WTC11 (cell line): ENCODE measurements around the gene ADAMTS2. TPM values are rescaled to one million over a fixed set of nuclear protein-coding genes. Genes with fewer than 3 reads are reported as not detected.

Experiments
- ATAC-seq: fragments of 200-7000 bp; cut with Tn5 transposase; 2 replicates; pipeline ENCODE4 v1.10.0; 2021; ENCODE audit warnings: mild to moderate bottlenecking, moderate library complexity
- CTCF ChIA-PET: fragments of 300-600 bp; sonication (Branson Sonifier 250); formaldehyde crosslinking; loops from one replicate; lab custom pipeline; 2021; ENCODE audit warnings: antibody characterized with exemption; lab: Charles Lee
- POLR2A ChIA-PET: fragments of 350-600 bp; sonication (Branson Sonifier 250); formaldehyde crosslinking; loops from one replicate; lab custom pipeline; 2021; ENCODE audit warnings: antibody characterized with exemption; lab: Charles Lee
- DNase-seq: peaks from one replicate; pipeline ENCODE4 v3.0.0; 2021; ENCODE audit warnings: low spot score
- H3K27ac Mint-ChIP-seq: 2 replicates; pipeline ENCODE4 v1.8.0; 2021; ENCODE audit warnings: mixed read lengths
- H3K27me3 Mint-ChIP-seq: 2 replicates; pipeline ENCODE4 v1.8.0; 2021; ENCODE audit warnings: low read depth, mild to moderate bottlenecking, moderate library complexity, mixed read lengths
- H3K36me3 Mint-ChIP-seq: 2 replicates; pipeline ENCODE4 v1.8.0; 2021; ENCODE audit warnings: mixed read lengths
- H3K4me1 Mint-ChIP-seq: 2 replicates; pipeline ENCODE4 v1.8.0; 2022; ENCODE audit warnings: mixed read lengths
- H3K4me3 Mint-ChIP-seq: 2 replicates; pipeline ENCODE4 v1.8.0; 2021; ENCODE audit warnings: mild to moderate bottlenecking, moderate library complexity, mixed read lengths
- H3K9me3 Mint-ChIP-seq: 2 replicates; pipeline ENCODE4 v1.8.0; 2021; ENCODE audit warnings: mixed read lengths
- ATF2 ChIP-seq: sonication (generic); formaldehyde crosslinking; IDR thresholded peaks from 2 replicates; pipeline ENCODE4 v1.8.1; 2022; ENCODE audit warnings: low read depth, missing genetic modification reagents, borderline replicate concordance
- CBFB ChIP-seq: sonication (generic); formaldehyde crosslinking; IDR thresholded peaks from 2 replicates; pipeline ENCODE4 v1.8.1; 2022; ENCODE audit warnings: mild to moderate bottlenecking, low read depth, missing genetic modification reagents
- ESRRA ChIP-seq: sonication (generic); formaldehyde crosslinking; IDR thresholded peaks from 2 replicates; pipeline ENCODE4 v1.8.1; 2022; ENCODE audit warnings: mild to moderate bottlenecking, missing genetic modification reagents, borderline replicate concordance
- FOXJ3 ChIP-seq: sonication (generic); formaldehyde crosslinking; IDR thresholded peaks from 2 replicates; pipeline ENCODE4 v1.9.0; 2021; ENCODE audit warnings: missing genetic modification reagents, mild to moderate bottlenecking, borderline replicate concordance
- IRF2 ChIP-seq: sonication (generic); formaldehyde crosslinking; IDR thresholded peaks from 2 replicates; pipeline ENCODE4 v1.8.0; 2022; ENCODE audit warnings: low read depth, missing genetic modification reagents, borderline replicate concordance
- KAT7 ChIP-seq: sonication (generic); formaldehyde crosslinking; IDR thresholded peaks from 2 replicates; pipeline ENCODE4 v1.8.1; 2023; ENCODE audit warnings: missing genetic modification reagents, mild to moderate bottlenecking, borderline replicate concordance
- NFATC4 ChIP-seq: fragments of 250-450 bp; sonication (Bioruptor Pico); IDR thresholded peaks from 2 replicates; pipeline ENCODE4 v1.9.0; 2021; ENCODE audit warnings: mild to moderate bottlenecking
- NR2C2 ChIP-seq: sonication (generic); formaldehyde crosslinking; IDR thresholded peaks from 2 replicates; pipeline ENCODE4 v1.8.0; 2022; ENCODE audit warnings: mild to moderate bottlenecking, missing genetic modification reagents
- RELA ChIP-seq: sonication (generic); formaldehyde crosslinking; IDR thresholded peaks from 2 replicates; pipeline ENCODE4 v1.8.1; 2022; ENCODE audit warnings: missing genetic modification reagents, mild to moderate bottlenecking, borderline replicate concordance
- SOX15 ChIP-seq: fragments of 250-450 bp; sonication (Bioruptor Pico); IDR thresholded peaks from 2 replicates; pipeline ENCODE4 v1.9.0; 2021; ENCODE audit warnings: mild to moderate bottlenecking
- SP1 ChIP-seq: sonication (generic); formaldehyde crosslinking; conservative IDR thresholded peaks from 2 replicates; pipeline ENCODE4 v1.8.1; 2022; ENCODE audit warnings: missing genetic modification reagents
- ZNF317 ChIP-seq: sonication (generic); formaldehyde crosslinking; IDR thresholded peaks from 2 replicates; pipeline ENCODE4 v1.8.1; 2023; ENCODE audit warnings: low read depth, mild to moderate bottlenecking, moderate library complexity, missing genetic modification reagents, borderline replicate concordance
- ZNF532 ChIP-seq: fragments of 250-450 bp; sonication (Bioruptor Pico); IDR thresholded peaks from 2 replicates; pipeline ENCODE4 v1.9.0; 2021; ENCODE audit warnings: mild to moderate bottlenecking, borderline replicate concordance
- total RNA-seq: library from RNA; stranded (reverse); gene quantifications from 3 replicates; pipeline ENCODE4 v1.2.3, GENCODE V29; 2021
- TF ChIP-seq, protein P1 (sequence below): sonication (generic); formaldehyde crosslinking; IDR thresholded peaks from 2 replicates; pipeline ENCODE4 v1.8.1; 2023; ENCODE audit warnings: mild to moderate bottlenecking, missing genetic modification reagents, moderate library complexity
- TF ChIP-seq, protein P2 (sequence below): sonication (generic); formaldehyde crosslinking; conservative IDR thresholded peaks from 2 replicates; pipeline ENCODE4 v1.8.1; 2023; ENCODE audit warnings: mild to moderate bottlenecking, low read depth, missing genetic modification reagents, moderate library complexity
- TF ChIP-seq, protein P3 (sequence below): sonication (generic); formaldehyde crosslinking; IDR thresholded peaks from 2 replicates; pipeline ENCODE4 v1.8.0; 2022; ENCODE audit warnings: mild to moderate bottlenecking, missing genetic modification reagents
- TF ChIP-seq, protein P4 (sequence below): fragments of 250-450 bp; sonication (Bioruptor Pico); IDR thresholded peaks from 2 replicates; pipeline ENCODE4 v1.9.0; 2021; ENCODE audit warnings: moderate library complexity, mild to moderate bottlenecking, inconsistent platforms, borderline replicate concordance

The ADAMTS2 gene
- total RNA-seq, 1 experiment from 2014 or later, result 11.2 TPM

- TF ChIP-seq, protein P1, sequence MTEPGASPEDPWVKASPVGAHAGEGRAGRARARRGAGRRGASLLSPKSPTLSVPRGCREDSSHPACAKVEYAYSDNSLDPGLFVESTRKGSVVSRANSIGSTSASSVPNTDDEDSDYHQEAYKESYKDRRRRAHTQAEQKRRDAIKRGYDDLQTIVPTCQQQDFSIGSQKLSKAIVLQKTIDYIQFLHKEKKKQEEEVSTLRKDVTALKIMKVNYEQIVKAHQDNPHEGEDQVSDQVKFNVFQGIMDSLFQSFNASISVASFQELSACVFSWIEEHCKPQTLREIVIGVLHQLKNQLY, result no peak
- TF ChIP-seq RELA (CRISPR knock-in tag) (no peak), KAT7 (no peak), CBFB (no peak), IRF2 (CRISPR knock-in tag) (no peak), SOX15 (CRISPR knock-in tag) (no peak), ESRRA (CRISPR knock-in tag) (no peak), FOXJ3 (CRISPR knock-in tag) (no peak), SP1 (CRISPR knock-in tag) (no peak), ZNF317 (CRISPR knock-in tag) (no peak), NFATC4 (CRISPR knock-in tag) (no peak), ATF2 (CRISPR knock-in tag) (no peak), NR2C2 (no peak), ZNF532 (CRISPR knock-in tag) (no peak)
- TF ChIP-seq, protein P2, sequence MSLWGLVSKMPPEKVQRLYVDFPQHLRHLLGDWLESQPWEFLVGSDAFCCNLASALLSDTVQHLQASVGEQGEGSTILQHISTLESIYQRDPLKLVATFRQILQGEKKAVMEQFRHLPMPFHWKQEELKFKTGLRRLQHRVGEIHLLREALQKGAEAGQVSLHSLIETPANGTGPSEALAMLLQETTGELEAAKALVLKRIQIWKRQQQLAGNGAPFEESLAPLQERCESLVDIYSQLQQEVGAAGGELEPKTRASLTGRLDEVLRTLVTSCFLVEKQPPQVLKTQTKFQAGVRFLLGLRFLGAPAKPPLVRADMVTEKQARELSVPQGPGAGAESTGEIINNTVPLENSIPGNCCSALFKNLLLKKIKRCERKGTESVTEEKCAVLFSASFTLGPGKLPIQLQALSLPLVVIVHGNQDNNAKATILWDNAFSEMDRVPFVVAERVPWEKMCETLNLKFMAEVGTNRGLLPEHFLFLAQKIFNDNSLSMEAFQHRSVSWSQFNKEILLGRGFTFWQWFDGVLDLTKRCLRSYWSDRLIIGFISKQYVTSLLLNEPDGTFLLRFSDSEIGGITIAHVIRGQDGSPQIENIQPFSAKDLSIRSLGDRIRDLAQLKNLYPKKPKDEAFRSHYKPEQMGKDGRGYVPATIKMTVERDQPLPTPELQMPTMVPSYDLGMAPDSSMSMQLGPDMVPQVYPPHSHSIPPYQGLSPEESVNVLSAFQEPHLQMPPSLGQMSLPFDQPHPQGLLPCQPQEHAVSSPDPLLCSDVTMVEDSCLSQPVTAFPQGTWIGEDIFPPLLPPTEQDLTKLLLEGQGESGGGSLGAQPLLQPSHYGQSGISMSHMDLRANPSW (CRISPR knock-in tag), result no peak
- TF ChIP-seq, protein P3, sequence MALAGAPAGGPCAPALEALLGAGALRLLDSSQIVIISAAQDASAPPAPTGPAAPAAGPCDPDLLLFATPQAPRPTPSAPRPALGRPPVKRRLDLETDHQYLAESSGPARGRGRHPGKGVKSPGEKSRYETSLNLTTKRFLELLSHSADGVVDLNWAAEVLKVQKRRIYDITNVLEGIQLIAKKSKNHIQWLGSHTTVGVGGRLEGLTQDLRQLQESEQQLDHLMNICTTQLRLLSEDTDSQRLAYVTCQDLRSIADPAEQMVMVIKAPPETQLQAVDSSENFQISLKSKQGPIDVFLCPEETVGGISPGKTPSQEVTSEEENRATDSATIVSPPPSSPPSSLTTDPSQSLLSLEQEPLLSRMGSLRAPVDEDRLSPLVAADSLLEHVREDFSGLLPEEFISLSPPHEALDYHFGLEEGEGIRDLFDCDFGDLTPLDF (CRISPR knock-in tag), result no peak
- TF ChIP-seq, protein P4, sequence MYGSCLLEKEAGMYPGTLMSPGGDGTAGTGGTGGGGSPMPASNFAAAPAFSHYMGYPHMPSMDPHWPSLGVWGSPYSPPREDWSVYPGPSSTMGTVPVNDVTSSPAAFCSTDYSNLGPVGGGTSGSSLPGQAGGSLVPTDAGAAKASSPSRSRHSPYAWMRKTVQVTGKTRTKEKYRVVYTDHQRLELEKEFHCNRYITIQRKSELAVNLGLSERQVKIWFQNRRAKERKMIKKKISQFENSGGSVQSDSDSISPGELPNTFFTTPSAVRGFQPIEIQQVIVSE (CRISPR knock-in tag), result no peak
- TF ChIP-seq, all 79 proteins: peak for 0
- peak overlapping the region; percentile 53; the same call in 1 of the 2 replicates for H3K27ac Mint-ChIP-seq
- peaks cover 8% of the 10 kb centered on the region; the same call in 1 of the 2 replicates for H3K36me3 Mint-ChIP-seq
- POLR2A ChIA-PET, result interaction anchor here (0.7 kb wide), 1 partner anchor 645 kb away, joined by 3 read pairs; no protein-coding TSS in a partner anchor
- no peaks in the 10 kb centered on the region; the same call in 1 of the 2 replicates for H3K27me3 Mint-ChIP-seq
- H3K9me3 Mint-ChIP-seq, result peaks cover 15% of the 10 kb centered on the region
- no peak for DNase-seq
- H3K4me3 Mint-ChIP-seq, result no peak overlapping the region
- no peak for ATAC-seq
- CTCF ChIA-PET, result no interaction called here
- H3K4me1 Mint-ChIP-seq, result no peaks in the 10 kb centered on the region
These were observed 173.2 kb downstream of the ADAMTS2 start for GRCh38 chr5:179171816-179172745.
